ENCODE measurements around the gene MIER2. TPM values are rescaled to one million over a fixed set of nuclear protein-coding genes. Genes with fewer than 3 reads are reported as not detected.

Gene MIER2
- polyA plus RNA-seq, 3 donors, result 3.6 to 21.9 (median 6.9) TPM

DNA sequence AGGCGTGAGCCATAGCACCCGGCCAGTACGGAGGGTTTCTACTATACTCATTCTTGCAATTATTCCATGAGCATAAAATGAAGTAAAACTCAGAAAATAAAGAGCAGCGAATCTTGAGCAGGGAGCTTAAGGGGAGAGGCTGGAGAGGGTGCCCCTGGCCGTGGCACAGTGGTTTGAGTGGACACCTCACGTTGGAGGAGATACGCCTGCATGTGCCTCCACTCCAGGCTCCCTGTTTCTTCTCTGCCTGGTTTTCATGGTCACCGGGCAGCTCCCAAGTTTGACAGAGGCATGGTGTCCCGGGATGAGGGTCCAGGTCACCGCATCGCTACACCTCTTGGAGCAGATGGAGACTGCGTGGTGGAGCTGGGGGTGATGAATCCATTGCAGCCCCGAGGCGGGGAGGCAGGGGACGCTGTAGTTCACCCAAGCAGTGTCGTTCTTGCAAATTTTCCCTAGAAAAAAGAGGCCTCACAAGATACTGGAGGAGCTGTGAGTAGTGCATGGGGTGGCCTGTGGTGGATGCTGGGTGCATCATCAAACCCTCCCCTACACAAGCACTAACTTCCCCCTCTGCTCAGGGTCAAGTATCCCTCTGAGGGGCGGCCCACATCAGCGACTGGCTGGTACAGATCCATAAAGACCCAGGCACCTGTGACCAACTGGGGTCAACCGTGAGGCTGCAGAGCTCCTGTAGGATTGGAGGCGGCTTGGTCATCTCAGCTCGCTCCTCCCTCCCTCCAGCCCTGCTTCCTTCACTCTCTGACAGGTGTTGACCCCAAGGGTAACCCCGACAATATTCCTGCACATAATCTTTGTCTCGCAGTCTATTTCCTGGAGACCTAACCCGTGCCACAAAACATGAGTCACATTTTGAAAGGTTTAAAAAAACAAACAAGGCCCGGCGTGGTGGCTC lies 3.6 kb upstream of the MIER2 start:
- Histone ChIP-seq H3K36me3 (replicated peaks in 1 of 2; ENCODE audit: control insufficient read depth in 1 of 2, insufficient read depth in 2 of 2, low read length in 2 of 2) (no peaks in the 10 kb centered on the region), H3K27me3 (ENCODE audit: control insufficient read depth in 2 of 2, insufficient read depth in 2 of 2, low read length in 2 of 2) (peaks cover 0 to 19% of the 10 kb centered on the region in 2 donors), H3K79me2 (ENCODE audit: insufficient read depth, low read length) (peaks cover 10% of the 10 kb centered on the region), H3K9ac (ENCODE audit: insufficient read depth, low read length, poor library complexity, severe bottlenecking) (no peak overlapping the region), H3K4me2 (replicated peaks; ENCODE audit: extremely low read depth, low read length, poor library complexity, severe bottlenecking) (no peak overlapping the region), H2AFZ (ENCODE audit: insufficient read depth, low read depth, low read length, poor library complexity, severe bottlenecking) (no peak overlapping the region), H4K20me1 (ENCODE audit: insufficient read depth, low read length) (peaks cover 6% of the 10 kb centered on the region), H3K27ac (ENCODE audit: low read depth in 1 of 2, low read length in 2 of 2) (no peak overlapping the region), H3K9me3 (replicated peaks in 1 of 2; ENCODE audit: control insufficient read depth in 1 of 2, insufficient read depth in 1 of 2, low read length in 2 of 2) (peaks cover 0 to under 1% of the 10 kb centered on the region in 2 donors), H3K4me1 (ENCODE audit: control insufficient read depth in 1 of 2, insufficient read depth in 2 of 2, low read length in 2 of 2) (peaks cover 13 to 16% of the 10 kb centered on the region in 2 donors), H3K4me3 (replicated peaks in 1 of 3; ENCODE audit: low read depth in 2 of 3, low read length in 3 of 3) (no peak overlapping the region)
- Mint-ChIP-seq H3K4me1 (peaks cover 17% of the 10 kb centered on the region), H3K4me3 (no peak overlapping the region), H3K27me3 (ENCODE audit: low read depth in 3 of 3) (peaks cover 18 to 35% (median 26%) of the 10 kb centered on the region in 3 donors), H3K27ac (peak overlapping the region in 1 of 7 donors; percentile 33), H3K36me3 (peaks cover 0 to 2% of the 10 kb centered on the region in 2 donors), H3K9me3 (peaks cover 1 to 20% (median 10%) of the 10 kb centered on the region in 7 donors)
- no peak for DNase-seq
- WGBS (ENCODE audit: insufficient coverage), result 66% methylated on average over 19 of the region's 26 CpGs
- no peak for TF ChIP-seq CTCF (IDR thresholded peaks at IDR 0.05)
- intact Hi-C loops (cut with micrococcal nuclease), result loop anchor here in 1 of 2 donors (10.0 kb wide), 1 partner anchor 137 kb away; no protein-coding TSS in a partner anchor

- Histone ChIP-seq H3K27ac (ENCODE audit: low read depth in 1 of 2, low read length in 2 of 2) (no peak overlapping the region), H3K36me3 (replicated peaks in 1 of 2; ENCODE audit: control insufficient read depth in 1 of 2, insufficient read depth in 2 of 2, low read length in 2 of 2) (no peaks in the 10 kb centered on the region), H4K20me1 (ENCODE audit: insufficient read depth, low read length) (peaks cover 30% of the 10 kb centered on the region), H3K79me2 (ENCODE audit: insufficient read depth, low read length) (peaks cover 35% of the 10 kb centered on the region), H3K9me3 (replicated peaks in 1 of 2; ENCODE audit: control insufficient read depth in 1 of 2, insufficient read depth in 1 of 2, low read length in 2 of 2) (no peaks in the 10 kb centered on the region), H2AFZ (ENCODE audit: insufficient read depth, low read depth, low read length, poor library complexity, severe bottlenecking) (peak overlapping the region; percentile 68), H3K4me1 (ENCODE audit: control insufficient read depth in 1 of 2, insufficient read depth in 2 of 2, low read length in 2 of 2) (peaks cover 41 to 44% of the 10 kb centered on the region in 2 donors), H3K27me3 (ENCODE audit: control insufficient read depth in 2 of 2, insufficient read depth in 2 of 2, low read length in 2 of 2) (peaks cover 0 to 19% of the 10 kb centered on the region in 2 donors), H3K9ac (ENCODE audit: insufficient read depth, low read length, poor library complexity, severe bottlenecking) (no peak overlapping the region), H3K4me3 (replicated peaks in 1 of 3; ENCODE audit: low read depth in 2 of 3, low read length in 3 of 3) (peak overlapping the region in 1 of 3 experiments; percentile 71), H3K4me2 (replicated peaks; ENCODE audit: extremely low read depth, low read length, poor library complexity, severe bottlenecking) (peak overlapping the region; percentile 78)
- peaks cover 0 to 11% (median 7%) of the 10 kb centered on the region in 7 donors for H3K9me3 Mint-ChIP-seq
- intact Hi-C loops (cut with micrococcal nuclease), result loop anchor here in 1 of 2 donors (10.0 kb wide), 1 partner anchor 139 kb away; no protein-coding TSS in a partner anchor
- peak overlapping the region; percentile 79 to 83 for H3K4me3 Mint-ChIP-seq
- peaks cover 7 to 9% of the 10 kb centered on the region in 2 donors for H3K36me3 Mint-ChIP-seq
- H3K27me3 Mint-ChIP-seq (ENCODE audit: low read depth in 3 of 3), result peaks cover 18 to 33% (median 27%) of the 10 kb centered on the region in 3 donors
- peak overlapping the region in 1 of 7 donors; percentile 6 for H3K27ac Mint-ChIP-seq
- DNase-seq, result no peak
- H3K4me1 Mint-ChIP-seq, result peaks cover 45% of the 10 kb centered on the region
- TF ChIP-seq CTCF (IDR thresholded peaks at IDR 0.05), result no peak
- 64% methylated on average over 22 of the region's 23 CpGs for WGBS (ENCODE audit: insufficient coverage)
Measured at GRCh38 chr19:345320-345879, 804 bp upstream of the MIER2 start.

All from CD14-positive monocyte (primary cell).